ACHN (cell line): ENCODE results near the gene ASTN2.

Experiments used
- DNase-seq: peaks from one replicate; pipeline ENCODE4 v3.0.0-alpha.2; 2015
- in situ Hi-C: cut with HindIII; loops from 2 replicates; pipeline ENCODE4 v1.10.0; 2017; ENCODE audit warnings: low sequenced_read_pairs, low pct_ligation_motif_present, low pct_unique_long_range_greater_than_20kb

The ASTN2 gene

DNA sequence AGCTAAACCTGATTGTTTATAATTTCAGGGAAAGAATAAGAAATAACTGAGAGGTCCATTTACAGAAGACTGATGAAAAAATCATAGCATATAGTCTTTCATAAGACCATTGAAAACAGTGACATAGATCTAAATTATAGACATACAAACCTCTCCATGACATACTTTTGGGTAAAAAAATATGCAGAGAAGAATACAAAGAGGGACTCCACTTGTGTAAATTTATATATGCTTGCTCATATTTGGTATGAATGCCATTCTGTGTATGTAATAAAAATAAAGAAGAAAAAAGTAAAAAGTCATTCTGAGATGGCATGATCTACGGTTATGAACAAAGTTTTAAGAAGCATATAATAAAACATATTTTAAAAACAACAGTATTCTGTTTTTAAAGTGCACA, 310.7 kb downstream of the ASTN2 start:
- DNase-seq: no peak
- in situ Hi-C loops: no loop called here

- DNase-seq: no peak
- in situ Hi-C loops: no loop called here
These were observed 311.3 kb downstream of the ASTN2 start for GRCh38 chr9:117103438-117104110.

DNA sequence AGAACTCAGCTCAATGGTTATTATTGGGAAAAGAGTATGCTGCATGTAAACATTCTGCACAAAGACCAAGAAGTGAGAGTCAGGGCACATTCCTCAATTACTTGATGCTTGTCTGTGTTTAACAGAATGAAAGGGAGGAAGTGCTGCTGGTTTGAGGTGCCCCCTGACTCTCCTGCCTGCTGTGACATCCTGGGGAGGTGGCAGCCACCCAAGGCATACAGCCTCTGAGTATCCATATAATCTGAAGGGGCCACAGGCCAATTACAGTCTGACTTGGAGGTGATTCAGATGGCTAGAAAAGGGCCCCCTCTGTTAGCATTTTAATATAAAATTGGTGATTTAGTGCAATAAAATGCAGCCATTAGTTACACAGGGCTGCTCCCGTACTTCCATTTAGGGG, 313.8 kb downstream of the ASTN2 start:
- DNase-seq: no peak
- in situ Hi-C loops: no loop called here

- no peak for DNase-seq
- in situ Hi-C loops: no loop called here
These were observed 316.5 kb downstream of the ASTN2 start for GRCh38 chr9:117098331-117098730.

- DNase-seq: no peak
- in situ Hi-C loops: no loop called here
These were observed 317.1 kb downstream of the ASTN2 start for GRCh38 chr9:117097761-117098160.

DNA sequence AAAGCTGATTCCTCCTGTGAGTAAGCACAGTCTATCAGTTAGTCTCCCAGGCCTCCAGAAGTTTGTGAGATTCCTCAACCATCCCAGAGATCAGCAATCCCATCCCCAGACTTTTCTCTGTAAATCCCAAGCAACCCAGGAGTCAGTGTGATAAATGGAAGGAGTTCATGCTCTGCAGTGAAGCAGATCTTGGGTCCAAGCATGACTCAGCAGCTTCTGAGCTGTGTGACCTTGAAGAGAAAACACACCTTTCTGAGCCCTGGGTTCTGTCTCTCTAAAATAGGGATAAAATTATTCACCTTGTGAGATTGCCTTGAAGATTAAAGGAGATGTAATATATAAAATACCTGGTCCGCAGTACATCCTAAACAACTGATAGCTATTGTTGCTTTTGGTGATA, 318.7 kb downstream of the ASTN2 start:
- in situ Hi-C loops: no loop called here

DNA sequence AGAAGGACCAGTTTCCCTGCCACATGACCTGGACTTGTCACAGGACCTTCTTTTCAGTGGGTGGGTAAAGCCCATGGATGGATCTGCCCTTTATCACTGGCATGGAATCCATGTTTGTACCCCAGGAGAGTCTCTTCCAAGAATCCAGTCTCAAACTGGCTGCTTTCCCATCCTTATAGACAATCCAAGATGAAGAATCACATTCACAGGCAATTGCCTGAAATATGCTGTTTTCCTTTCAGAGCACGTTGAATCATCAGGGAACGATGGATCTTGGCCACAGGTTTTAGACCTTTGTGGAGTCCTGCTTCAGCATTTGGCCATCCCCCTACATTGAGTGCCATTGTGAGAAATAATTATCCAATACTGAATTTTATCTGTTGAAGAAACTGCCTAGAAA, 319.8 kb downstream of the ASTN2 start:
- in situ Hi-C loops: no loop called here

More for the DNA sequence above, 318.7 kb downstream of the ASTN2 start:
- no peak for DNase-seq

GRCh38 chr9:117093891-117094844, 320.7 kb downstream of the ASTN2 start:
- DNase-seq: no peak
- in situ Hi-C loops: no loop called here

More for the DNA sequence above, 319.8 kb downstream of the ASTN2 start:
- no peak for DNase-seq

GRCh38 chr9:117092582-117092981, 322.3 kb downstream of the ASTN2 start:
- no peak for DNase-seq
- in situ Hi-C loops: no loop called here

DNA sequence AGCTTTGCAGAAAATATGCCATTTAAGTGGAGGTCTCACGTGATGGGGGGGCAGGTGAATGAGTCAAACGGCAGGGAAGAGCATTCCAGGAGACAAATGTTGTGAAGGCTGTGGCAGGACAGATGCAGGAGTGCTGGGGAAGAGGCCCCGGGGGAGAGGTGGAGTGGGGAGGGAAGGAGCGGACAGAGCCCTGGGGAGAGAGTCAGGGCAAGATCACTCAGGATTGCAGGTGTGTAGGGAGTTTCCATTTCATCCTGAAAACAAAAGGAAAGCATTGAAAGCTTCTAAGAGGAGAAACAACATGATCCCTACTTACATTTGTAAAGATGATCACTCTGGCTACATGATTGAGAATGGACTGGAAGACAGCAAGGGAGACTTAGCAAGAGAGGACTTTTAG, 323.3 kb downstream of the ASTN2 start:
- DNase-seq: no peak
- in situ Hi-C loops: no loop called here

DNA sequence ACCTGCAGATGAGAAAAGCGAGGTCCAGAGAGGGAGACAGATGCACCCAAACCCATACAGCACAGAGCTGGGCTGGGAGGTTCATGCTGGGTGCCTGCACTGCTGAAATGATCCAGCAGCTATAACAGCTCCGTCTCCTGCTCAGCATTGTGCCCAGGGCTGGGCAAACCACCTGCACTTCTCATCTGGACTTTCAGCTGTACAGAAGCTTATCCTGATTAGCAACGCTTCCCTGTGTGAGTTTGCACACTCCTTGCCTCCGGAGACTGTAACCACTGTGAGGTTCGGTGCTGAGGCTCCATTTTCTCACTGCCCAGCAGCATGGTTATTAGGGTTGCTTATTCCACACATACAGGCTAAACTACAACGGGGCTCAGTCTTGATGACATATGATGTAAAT, 326.1 kb downstream of the ASTN2 start:
- no peak for DNase-seq
- in situ Hi-C loops: no loop called here

DNA sequence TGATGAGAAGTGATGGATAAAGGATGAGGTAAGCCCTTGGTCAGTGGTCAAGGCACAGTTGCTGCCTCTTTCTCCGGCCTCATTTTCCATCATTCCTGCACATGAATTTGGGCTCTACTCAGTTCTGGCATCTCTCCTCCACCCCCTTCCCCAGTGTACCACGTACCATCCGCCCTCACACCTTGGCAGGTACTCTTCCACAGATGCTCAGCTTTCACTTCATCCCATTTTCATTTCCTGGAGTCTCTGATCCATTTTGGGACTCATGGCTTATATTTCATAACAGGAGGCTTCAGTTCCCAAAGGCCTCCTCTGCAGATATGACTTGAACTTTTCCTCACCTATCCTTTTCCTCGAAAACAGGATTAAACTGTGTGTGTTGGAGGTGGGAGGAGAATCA, 326.7 kb downstream of the ASTN2 start:
- no peak for DNase-seq
- in situ Hi-C loops: no loop called here

- in situ Hi-C loops: no loop called here
- DNase-seq: no peak
These were observed 330.6 kb downstream of the ASTN2 start for GRCh38 chr9:117084221-117084620.

GRCh38 chr9:117083559-117083958, 331.3 kb downstream of the ASTN2 start:
- DNase-seq: no peak
- in situ Hi-C loops: no loop called here

DNA sequence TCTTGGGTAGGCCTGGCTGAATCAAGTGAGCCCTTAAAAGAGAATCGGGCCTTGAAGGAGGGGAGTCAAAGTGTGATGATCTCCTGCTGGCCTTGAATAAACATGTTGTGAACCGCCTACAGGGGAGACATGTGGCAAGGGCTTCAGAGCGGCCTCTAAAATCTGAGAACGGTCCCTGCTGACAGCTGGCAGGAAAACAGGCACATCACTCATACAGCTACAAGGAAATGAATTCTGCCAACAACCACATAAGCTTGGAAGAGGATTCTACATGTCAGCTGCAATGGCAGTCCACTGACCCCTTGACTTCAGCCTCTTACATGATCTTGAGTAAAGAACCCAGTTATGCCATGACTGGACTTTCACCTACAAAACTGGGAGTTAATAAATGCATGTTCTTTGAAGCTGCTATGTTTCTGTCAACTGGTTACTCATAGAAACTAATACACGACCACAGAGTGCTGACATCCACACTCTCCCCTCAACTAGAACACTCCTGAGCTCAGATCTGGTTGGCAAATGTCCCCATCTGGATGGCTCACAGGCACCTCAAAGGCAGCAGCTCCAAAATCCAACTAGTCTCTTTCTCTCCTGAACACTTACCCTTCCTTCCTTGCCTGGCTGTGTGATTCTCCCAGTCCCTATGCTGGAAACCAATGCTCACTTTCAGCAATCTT, 333.1 kb downstream of the ASTN2 start:
- no peak for DNase-seq
- in situ Hi-C loops: no loop called here

DNA sequence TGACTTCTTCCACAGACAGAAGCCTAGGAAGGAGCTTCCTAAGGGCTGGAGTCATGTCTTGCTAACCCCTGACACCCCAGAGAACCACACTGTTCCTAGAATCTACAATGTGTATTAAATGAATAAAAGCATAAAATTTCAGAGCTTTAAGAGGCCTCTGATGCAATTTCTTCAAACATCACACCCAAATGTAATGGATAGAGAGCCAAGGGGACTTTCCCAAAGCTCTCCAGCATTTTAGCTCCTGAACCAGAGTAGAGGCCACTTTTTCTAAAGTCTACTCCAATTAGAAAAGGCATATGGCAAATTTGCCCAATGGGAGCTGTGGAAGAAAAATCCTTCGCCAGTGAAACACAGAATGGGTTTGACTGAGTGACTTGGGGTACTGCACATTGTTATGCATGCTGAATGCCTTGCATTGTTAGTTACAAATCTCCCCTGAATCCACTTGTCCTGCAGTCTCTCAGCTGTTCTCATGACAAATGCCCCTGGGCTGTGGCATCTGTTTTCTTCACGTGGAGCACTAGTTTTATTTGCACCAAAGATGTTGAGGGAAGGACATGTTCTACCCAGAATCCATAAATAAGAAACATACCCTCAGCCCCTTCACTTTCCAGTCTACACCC, 334.0 kb downstream of the ASTN2 start:
- no peak for DNase-seq
- in situ Hi-C loops: no loop called here

DNA sequence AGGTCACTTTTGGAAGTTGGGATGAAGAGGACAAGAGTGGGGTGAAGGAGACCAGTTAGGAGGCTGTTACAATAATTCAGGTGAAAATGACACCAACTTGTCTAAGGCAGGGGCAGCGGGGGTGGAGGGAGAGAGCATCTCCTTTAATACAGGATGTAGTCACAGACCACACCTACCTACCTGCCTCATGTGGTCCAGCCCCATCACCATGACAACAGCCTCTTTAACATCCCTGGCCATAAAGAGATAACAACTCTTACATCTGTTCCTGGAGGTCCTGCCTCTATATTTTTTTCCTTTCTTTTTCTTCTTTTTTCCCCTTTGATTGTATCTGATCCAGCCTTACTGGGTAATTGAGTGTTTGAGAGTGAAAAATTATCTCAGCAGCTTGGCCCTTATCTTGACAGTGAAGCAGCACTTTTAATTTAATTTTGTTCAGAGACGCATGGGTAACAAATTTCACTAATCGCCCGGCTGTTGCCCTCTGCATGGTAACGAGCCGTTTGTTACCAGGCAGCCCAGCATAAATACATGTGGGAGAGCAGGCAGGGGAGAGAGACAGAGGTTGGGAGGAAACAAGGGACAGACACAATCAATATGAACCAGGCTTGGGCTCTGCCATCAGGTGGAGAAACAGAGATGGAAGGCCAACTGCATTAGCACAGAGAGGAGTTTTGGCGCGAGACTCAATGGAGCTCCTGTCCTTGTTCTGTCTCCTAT, 338.1 kb downstream of the ASTN2 start:
- in situ Hi-C loops: no loop called here
- DNase-seq: no peak

DNA sequence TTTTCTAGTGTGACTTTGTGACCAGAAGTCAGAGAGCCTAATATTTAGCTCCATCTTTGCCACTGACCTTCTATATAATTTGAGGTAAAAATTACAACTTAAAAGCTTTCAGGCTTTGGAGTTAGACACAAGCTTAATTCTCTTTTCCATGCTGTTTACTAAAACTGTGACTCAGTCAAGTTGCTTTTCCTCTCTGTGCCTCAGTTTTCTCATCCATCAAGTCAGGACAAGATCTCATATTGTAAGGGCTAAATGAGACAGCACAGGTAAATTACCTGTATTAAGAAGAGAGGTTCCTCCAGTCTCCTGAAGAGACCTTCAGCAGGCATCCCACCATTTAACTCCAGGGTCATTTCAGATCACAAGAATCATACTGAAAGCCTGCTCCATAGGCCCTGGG, 339.2 kb downstream of the ASTN2 start:
- in situ Hi-C loops: no loop called here

More for the DNA sequence above, 339.2 kb downstream of the ASTN2 start:
- no peak for DNase-seq
